Retinal pigment epithelial cell (primary cell): ENCODE data around the gene ALPG.
"Not testable (repeated sequence)": the region's sequence is repeated elsewhere in the genome, so short reads cannot be mapped to it uniquely, and the experiment has no call there.

Experiments used
- DNase-seq: peaks from one replicate; pipeline ENCODE4 v3.0.0-alpha.2; 2010; ENCODE audit warnings: low read depth
- H3K4me3 ChIP-seq: 2 replicates; pipeline ENCODE4 v1.5.1; 2011; ENCODE audit warnings: mild to moderate bottlenecking, low read length, control low read depth, moderate library complexity
- CTCF ChIP-seq: conservative IDR thresholded peaks from 2 replicates; pipeline ENCODE4 v1.5.1; 2011; ENCODE audit warnings: low read depth, low read length, control low read depth, inconsistent platforms

ALPG gene

GRCh38 chr2:232422051-232422450, 15.4 kb downstream of the ALPG start:
- no peak for DNase-seq
- H3K4me3 ChIP-seq = no peak overlapping the region
- no peak for TF ChIP-seq CTCF

- DNase-seq, H3K4me3 ChIP-seq: not testable (repeated sequence)
Observed at GRCh38 chr2:232422996-232423395, 16.4 kb downstream of the ALPG start.

GRCh38 chr2:232423407-232423806, 16.8 kb downstream of the ALPG start:
- DNase-seq, H3K4me3 ChIP-seq: not testable (repeated sequence)

GRCh38 chr2:232431705-232432590, 25.3 kb downstream of the ALPG start:
- no peak for TF ChIP-seq CTCF

GRCh38 chr2:232432598-232433184, 26.0 kb downstream of the ALPG start:
- no peak for TF ChIP-seq CTCF
- DNase-seq = no peak
- no peak overlapping the region for H3K4me3 ChIP-seq

More at GRCh38 chr2:232431705-232432590, 25.3 kb downstream of the ALPG start:
- no peak for DNase-seq
- H3K4me3 ChIP-seq = no peak overlapping the region

GRCh38 chr2:232433622-232434021, 27.0 kb downstream of the ALPG start:
- DNase-seq, H3K4me3 ChIP-seq: not testable (repeated sequence)

- no peak for DNase-seq
- no peak overlapping the region for H3K4me3 ChIP-seq
- no peak for TF ChIP-seq CTCF
Observed at GRCh38 chr2:232434091-232434490, 27.4 kb downstream of the ALPG start.

- TF ChIP-seq CTCF = no peak
- no peak overlapping the region for H3K4me3 ChIP-seq
- DNase-seq = no peak
Observed at GRCh38 chr2:232434563-232435374, 28.1 kb downstream of the ALPG start.
